Liver (tissue), 9 donors: ENCODE data around the gene HRG. TPM values are rescaled to one million over a fixed set of nuclear protein-coding genes. Genes with fewer than 3 reads are reported as not detected.

Experiments
- DNase-seq: peaks from one replicate; pipeline ENCODE4 v3.0.0-alpha.2; 2017; ENCODE audit warnings: low spot score
- H3K27ac ChIP-seq, 2 donors: one replicate each; pipeline ENCODE4 v1.7.0; 2013; ENCODE audit warnings: inconsistent platforms in 2 of 2, low read length in 2 of 2, control low read depth in 1 of 2, low read depth in 1 of 2, mild to moderate bottlenecking in 1 of 2
- H3K27me3 ChIP-seq, 4 donors: one replicate each; pipeline versions ENCODE4 v1.6.1 to v1.7.0; 2013; ENCODE audit warnings: low read length in 3 of 4, inconsistent platforms in 1 of 4, mild to moderate bottlenecking in 1 of 4, moderate library complexity in 1 of 4; ENCODE audit not compliant: control insufficient read depth in 4 of 4, insufficient read depth in 4 of 4
- H3K36me3 ChIP-seq, 4 donors: one replicate each; pipeline versions ENCODE4 v1.6.1 to v1.7.0; 2013; ENCODE audit warnings: low read length in 3 of 4, mild to moderate bottlenecking in 3 of 4, low read depth in 1 of 4, moderate library complexity in 1 of 4; ENCODE audit not compliant: control insufficient read depth in 4 of 4, insufficient read depth in 3 of 4
- H3K4me1 ChIP-seq, 4 donors: one replicate each; pipeline versions ENCODE4 v1.6.1 to v1.7.0; 2013; ENCODE audit warnings: low read length in 3 of 4, mild to moderate bottlenecking in 3 of 4, moderate library complexity in 1 of 4; ENCODE audit not compliant: control insufficient read depth in 4 of 4, insufficient read depth in 4 of 4
- H3K4me3 ChIP-seq, 3 donors: one replicate each; pipeline versions ENCODE4 v1.6.1 to v1.7.0; 2013; ENCODE audit warnings: low read length in 3 of 3, control low read depth in 1 of 3, low read depth in 1 of 3, mild to moderate bottlenecking in 1 of 3
- H3K9ac ChIP-seq, 2 donors: one replicate each; pipeline ENCODE4 v1.7.0; 2013; ENCODE audit warnings: low read length in 2 of 2, mild to moderate bottlenecking in 2 of 2, moderate library complexity in 2 of 2, control low read depth in 1 of 2, low read depth in 1 of 2
- H3K9me3 ChIP-seq, 4 donors: one replicate each; pipeline versions ENCODE4 v1.6.1 to v1.7.0; 2013; ENCODE audit warnings: low read length in 3 of 4; ENCODE audit not compliant: control insufficient read depth in 4 of 4
- EGR1 ChIP-seq, 2 donors: IDR thresholded peaks; 2 replicates each; pipeline ENCODE4 v1.6.1; 2016 to 2018; ENCODE audit warnings: antibody characterized with exemption in 2 of 2, low read depth in 2 of 2
- FOXA1 ChIP-seq: IDR thresholded peaks from 2 replicates; pipeline ENCODE4 v1.6.1; 2016; ENCODE audit warnings: antibody characterized with exemption
- FOXA2 ChIP-seq: IDR thresholded peaks from 2 replicates; pipeline ENCODE4 v1.6.1; 2016; ENCODE audit warnings: antibody characterized with exemption
- GABPA ChIP-seq, 2 donors: IDR thresholded peaks in 1 of 2; conservative IDR thresholded peaks in 1 of 2; 2 replicates each; pipeline ENCODE4 v1.6.1; 2016; ENCODE audit warnings: antibody characterized with exemption in 2 of 2, mild to moderate bottlenecking in 1 of 2, moderate library complexity in 1 of 2
- HNF4G ChIP-seq: IDR thresholded peaks from 2 replicates; pipeline ENCODE4 v1.6.1; 2016; ENCODE audit warnings: antibody characterized with exemption
- JUND ChIP-seq, 2 donors: IDR thresholded peaks; 2 replicates each; pipeline ENCODE4 v1.6.1; 2016; ENCODE audit warnings: antibody characterized with exemption in 2 of 2
- NR2F2 ChIP-seq: IDR thresholded peaks from 2 replicates; pipeline ENCODE4 v1.6.1; 2016; ENCODE audit warnings: antibody characterized with exemption
- RAD21 ChIP-seq, 2 donors: IDR thresholded peaks; 2 replicates each; pipeline ENCODE4 v1.6.1; 2016; ENCODE audit warnings: antibody characterized with exemption in 2 of 2, mild to moderate bottlenecking in 2 of 2
- RXRA ChIP-seq, 2 donors: IDR thresholded peaks; 2 replicates each; pipeline ENCODE4 v1.6.1; 2017 to 2018; ENCODE audit warnings: antibody characterized with exemption in 2 of 2, mild to moderate bottlenecking in 1 of 2
- SP1 ChIP-seq: IDR thresholded peaks from 2 replicates; pipeline ENCODE4 v1.6.1; 2018; ENCODE audit warnings: antibody characterized with exemption, mild to moderate bottlenecking
- TAF1 ChIP-seq: conservative IDR thresholded peaks from 2 replicates; pipeline ENCODE4 v1.6.1; 2016; ENCODE audit warnings: antibody characterized with exemption, mild to moderate bottlenecking
- YY1 ChIP-seq: IDR thresholded peaks from 2 replicates; pipeline ENCODE4 v1.6.1; 2016; ENCODE audit warnings: antibody characterized with exemption, mild to moderate bottlenecking
- WGBS: extraction: QIAGEN DNeasy Blood & Tissue Kit; methylation state at CpG from one replicate; pipeline ENCODE4 v1.1.7; 2013; 5-methylcytosine and 5-hydroxymethylcytosine counted together
- polyA plus RNA-seq, 2 donors: library from polyadenylated mRNA; stranded (reverse) in 1 of 2; unstranded in 1 of 2; fragments of 200-250 nt in 1 of 2; fragments of >200 nt in 1 of 2; fragmentation: Nextera tagmentation in 1 of 2; extraction: Ambion mirVana in 1 of 2; gene quantifications; one replicate each; pipeline versions ENCODE4 v1.2.1 to v1.2.3, GENCODE V29; 2013 to 2015
- total RNA-seq, 2 donors: library from RNA; depleted of rRNA; stranded (reverse); fragments of >200 nt; gene quantifications; one replicate each; pipeline ENCODE4 v1.2.3, GENCODE V29; 2014
- TF ChIP-seq, protein P1 (sequence below): IDR thresholded peaks from 2 replicates; pipeline ENCODE4 v1.6.1; 2016; ENCODE audit warnings: antibody characterized with exemption
- TF ChIP-seq, protein P2 (sequence below): IDR thresholded peaks from 2 replicates; pipeline ENCODE4 v1.6.1; 2016; ENCODE audit warnings: antibody characterized with exemption
- TF ChIP-seq, protein P3 (sequence below): fragments of 150-350 bp; IDR thresholded peaks from 2 replicates; pipeline ENCODE4 v1.5.1; 2017; ENCODE audit warnings: improper control_type of control experiment, low read depth, low read length; ENCODE audit not compliant: missing input control
- TF ChIP-seq, protein P4 (sequence below): IDR thresholded peaks from 2 replicates; pipeline ENCODE4 v1.6.1; 2016; ENCODE audit warnings: antibody characterized with exemption
- donor health status: healthy.
- donor health status: healthy.
- donor health status: healthy.
- donor health status: healthy.
- donor health status: healthy.

HRG gene
- total and polyA plus RNA-seq, 4 donors, result 41.8 to 837 (median 227) TPM

DNA sequence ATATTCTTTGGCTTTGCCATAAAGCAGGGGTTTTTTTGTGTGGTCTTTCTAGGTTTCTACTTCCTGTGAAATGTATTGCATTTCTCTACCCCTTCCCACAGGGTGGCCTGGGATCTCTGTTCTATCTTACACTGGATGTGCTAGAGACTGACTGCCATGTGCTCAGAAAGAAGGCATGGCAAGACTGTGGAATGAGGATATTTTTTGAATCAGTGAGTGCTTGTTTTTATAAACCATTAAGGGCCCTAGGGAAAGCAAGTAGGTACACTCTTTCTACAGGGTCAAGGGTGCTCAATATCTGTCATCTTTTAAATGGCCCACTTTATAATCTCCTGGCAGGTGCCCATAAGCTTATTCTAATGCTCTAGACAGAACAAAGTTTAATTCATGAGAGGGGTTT, 24.9 kb upstream of the HRG start:
- peak overlapping the region; percentile 70 to 72 for H3K9ac ChIP-seq
- H3K9me3 ChIP-seq, result no peaks in the 10 kb centered on the region
- no peaks in the 10 kb centered on the region for H3K27me3 ChIP-seq
- peaks cover 3 to 73% (median 49%) of the 10 kb centered on the region in 4 donors for H3K4me1 ChIP-seq
- peak overlapping the region; percentile 47 to 82 (median 69) for H3K4me3 ChIP-seq
- H3K27ac ChIP-seq, result peak overlapping the region; percentile 65 to 82
- H3K36me3 ChIP-seq, result peaks cover 0 to 12% (median under 1%) of the 10 kb centered on the region in 4 donors
- DNase-seq, result no peak
- TF ChIP-seq EGR1 (IDR thresholded peaks at IDR 0.05; ENCODE audit: low read depth in 2 of 2) (no peak), RXRA (IDR thresholded peaks at IDR 0.05) (no peak), JUND (IDR thresholded peaks at IDR 0.05) (no peak), TAF1 (no peak)
- TF ChIP-seq, protein P1, sequence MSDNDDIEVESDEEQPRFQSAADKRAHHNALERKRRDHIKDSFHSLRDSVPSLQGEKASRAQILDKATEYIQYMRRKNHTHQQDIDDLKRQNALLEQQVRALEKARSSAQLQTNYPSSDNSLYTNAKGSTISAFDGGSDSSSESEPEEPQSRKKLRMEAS, result no peak
- TF ChIP-seq, protein P2, sequence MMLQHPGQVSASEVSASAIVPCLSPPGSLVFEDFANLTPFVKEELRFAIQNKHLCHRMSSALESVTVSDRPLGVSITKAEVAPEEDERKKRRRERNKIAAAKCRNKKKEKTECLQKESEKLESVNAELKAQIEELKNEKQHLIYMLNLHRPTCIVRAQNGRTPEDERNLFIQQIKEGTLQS, result no peak

DNA sequence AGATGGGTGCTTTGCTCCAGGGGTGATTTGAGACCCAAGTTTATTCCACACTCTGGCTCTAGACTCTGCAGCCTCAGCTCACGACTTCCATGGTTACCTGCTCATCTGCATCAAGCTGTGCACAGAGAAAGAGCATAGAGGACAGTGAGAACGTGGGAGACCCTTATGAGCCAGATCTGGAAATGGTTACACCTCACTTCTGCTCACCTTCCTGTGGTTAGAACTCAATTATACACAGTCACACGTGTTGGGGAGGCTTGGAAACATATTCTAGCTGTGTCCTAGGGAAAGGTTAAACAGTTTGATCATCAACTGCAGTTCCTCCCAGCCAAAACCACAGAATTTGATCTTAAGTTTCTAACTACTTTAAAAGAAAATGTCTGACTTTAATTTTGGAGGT, 23.8 kb upstream of the HRG start:
- TF ChIP-seq HNF4G (no peak), FOXA2 (no peak), NR2F2 (no peak), EGR1 (IDR thresholded peaks at IDR 0.05; ENCODE audit: low read depth in 2 of 2) (no peak), SP1 (no peak), RXRA (IDR thresholded peaks at IDR 0.05) (no peak), JUND (IDR thresholded peaks at IDR 0.05) (no peak), TAF1 (no peak), YY1 (no peak), FOXA1 (no peak), GABPA (IDR thresholded peaks at IDR 0.05 in 1 of 2, conservative IDR thresholded peaks at IDR 0.05 in 1 of 2) (no peak), RAD21 (IDR thresholded peaks at IDR 0.05) (no peak)
- TF ChIP-seq, protein P3, sequence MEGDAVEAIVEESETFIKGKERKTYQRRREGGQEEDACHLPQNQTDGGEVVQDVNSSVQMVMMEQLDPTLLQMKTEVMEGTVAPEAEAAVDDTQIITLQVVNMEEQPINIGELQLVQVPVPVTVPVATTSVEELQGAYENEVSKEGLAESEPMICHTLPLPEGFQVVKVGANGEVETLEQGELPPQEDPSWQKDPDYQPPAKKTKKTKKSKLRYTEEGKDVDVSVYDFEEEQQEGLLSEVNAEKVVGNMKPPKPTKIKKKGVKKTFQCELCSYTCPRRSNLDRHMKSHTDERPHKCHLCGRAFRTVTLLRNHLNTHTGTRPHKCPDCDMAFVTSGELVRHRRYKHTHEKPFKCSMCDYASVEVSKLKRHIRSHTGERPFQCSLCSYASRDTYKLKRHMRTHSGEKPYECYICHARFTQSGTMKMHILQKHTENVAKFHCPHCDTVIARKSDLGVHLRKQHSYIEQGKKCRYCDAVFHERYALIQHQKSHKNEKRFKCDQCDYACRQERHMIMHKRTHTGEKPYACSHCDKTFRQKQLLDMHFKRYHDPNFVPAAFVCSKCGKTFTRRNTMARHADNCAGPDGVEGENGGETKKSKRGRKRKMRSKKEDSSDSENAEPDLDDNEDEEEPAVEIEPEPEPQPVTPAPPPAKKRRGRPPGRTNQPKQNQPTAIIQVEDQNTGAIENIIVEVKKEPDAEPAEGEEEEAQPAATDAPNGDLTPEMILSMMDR, result no peak
- TF ChIP-seq, protein P2, result no peak
- no peaks in the 10 kb centered on the region for H3K27me3 ChIP-seq
- peak overlapping the region; percentile 47 to 82 (median 69) for H3K4me3 ChIP-seq
- no peak for DNase-seq
- H3K9me3 ChIP-seq, result no peaks in the 10 kb centered on the region
- WGBS, result 19% methylated on average over 3 of the region's 3 CpGs
- peaks cover 3 to 65% (median 43%) of the 10 kb centered on the region in 4 donors for H3K4me1 ChIP-seq
- peak overlapping the region; percentile 69 to 70 for H3K9ac ChIP-seq
- H3K27ac ChIP-seq, result peak overlapping the region; percentile 48 to 82
- H3K36me3 ChIP-seq, result peaks cover 0 to 22% (median 9%) of the 10 kb centered on the region in 4 donors

DNA sequence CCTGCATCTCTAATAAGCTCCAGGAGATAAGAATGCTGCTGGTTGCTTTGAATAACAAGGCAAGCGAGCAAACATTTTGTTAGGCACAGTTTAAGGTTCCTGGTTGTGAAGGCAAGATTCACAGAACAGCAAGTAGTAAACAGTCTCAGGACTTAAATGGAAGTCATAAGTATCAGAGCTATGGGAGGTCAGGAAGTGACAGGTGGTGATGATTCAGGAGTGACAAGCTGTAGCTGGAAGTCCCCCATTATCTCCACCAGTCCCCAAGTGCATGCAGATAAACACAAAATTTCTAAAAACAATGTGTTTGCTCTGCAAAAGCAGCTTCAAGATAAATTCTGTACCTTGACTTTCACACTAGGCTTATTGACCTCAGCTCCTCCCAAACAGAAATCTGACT, 22.3 kb upstream of the HRG start:
- peaks cover 0 to 36% (median 15%) of the 10 kb centered on the region in 4 donors for H3K36me3 ChIP-seq
- peak overlapping the region in 2 of 3 donors; percentile 5 to 6 for H3K4me3 ChIP-seq
- no peak overlapping the region for H3K27ac ChIP-seq
- H3K9me3 ChIP-seq, result no peaks in the 10 kb centered on the region
- 85% methylated on average over 1 of the region's 1 CpG for WGBS
- H3K27me3 ChIP-seq, result no peaks in the 10 kb centered on the region
- no peak overlapping the region for H3K9ac ChIP-seq
- TF ChIP-seq RXRA (IDR thresholded peaks at IDR 0.05), result no peak
- TF ChIP-seq FOXA1, result no peak
- no peak for TF ChIP-seq SP1
- TF ChIP-seq, protein P4, sequence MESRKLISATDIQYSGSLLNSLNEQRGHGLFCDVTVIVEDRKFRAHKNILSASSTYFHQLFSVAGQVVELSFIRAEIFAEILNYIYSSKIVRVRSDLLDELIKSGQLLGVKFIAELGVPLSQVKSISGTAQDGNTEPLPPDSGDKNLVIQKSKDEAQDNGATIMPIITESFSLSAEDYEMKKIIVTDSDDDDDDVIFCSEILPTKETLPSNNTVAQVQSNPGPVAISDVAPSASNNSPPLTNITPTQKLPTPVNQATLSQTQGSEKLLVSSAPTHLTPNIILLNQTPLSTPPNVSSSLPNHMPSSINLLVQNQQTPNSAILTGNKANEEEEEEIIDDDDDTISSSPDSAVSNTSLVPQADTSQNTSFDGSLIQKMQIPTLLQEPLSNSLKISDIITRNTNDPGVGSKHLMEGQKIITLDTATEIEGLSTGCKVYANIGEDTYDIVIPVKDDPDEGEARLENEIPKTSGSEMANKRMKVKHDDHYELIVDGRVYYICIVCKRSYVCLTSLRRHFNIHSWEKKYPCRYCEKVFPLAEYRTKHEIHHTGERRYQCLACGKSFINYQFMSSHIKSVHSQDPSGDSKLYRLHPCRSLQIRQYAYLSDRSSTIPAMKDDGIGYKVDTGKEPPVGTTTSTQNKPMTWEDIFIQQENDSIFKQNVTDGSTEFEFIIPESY, result no peak
- no peak for TF ChIP-seq RAD21 (IDR thresholded peaks at IDR 0.05)
- TF ChIP-seq, protein P1, result no peak
- TF ChIP-seq, protein P2, result no peak
- TF ChIP-seq, protein P3, result no peak
- TF ChIP-seq TAF1, result no peak
- no peak for DNase-seq
- H3K4me1 ChIP-seq, result peaks cover 2 to 53% (median 34%) of the 10 kb centered on the region in 4 donors
